GM19035 (cell line): ENCODE measurements around the gene CSKMT.
"Not testable (repeated sequence)": the region's sequence is repeated elsewhere in the genome, so short reads cannot be mapped to it uniquely, and the experiment has no call there.

Experiments
- ATAC-seq: cut with Tn5 transposase; IDR thresholded peaks from one replicate; pipeline ENCODE4 v1.9.1; 2021; ENCODE audit not compliant: unreplicated experiment

Gene CSKMT, protein sequence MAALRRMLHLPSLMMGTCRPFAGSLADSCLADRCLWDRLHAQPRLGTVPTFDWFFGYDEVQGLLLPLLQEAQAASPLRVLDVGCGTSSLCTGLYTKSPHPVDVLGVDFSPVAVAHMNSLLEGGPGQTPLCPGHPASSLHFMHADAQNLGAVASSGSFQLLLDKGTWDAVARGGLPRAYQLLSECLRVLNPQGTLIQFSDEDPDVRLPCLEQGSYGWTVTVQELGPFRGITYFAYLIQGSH

DNA sequence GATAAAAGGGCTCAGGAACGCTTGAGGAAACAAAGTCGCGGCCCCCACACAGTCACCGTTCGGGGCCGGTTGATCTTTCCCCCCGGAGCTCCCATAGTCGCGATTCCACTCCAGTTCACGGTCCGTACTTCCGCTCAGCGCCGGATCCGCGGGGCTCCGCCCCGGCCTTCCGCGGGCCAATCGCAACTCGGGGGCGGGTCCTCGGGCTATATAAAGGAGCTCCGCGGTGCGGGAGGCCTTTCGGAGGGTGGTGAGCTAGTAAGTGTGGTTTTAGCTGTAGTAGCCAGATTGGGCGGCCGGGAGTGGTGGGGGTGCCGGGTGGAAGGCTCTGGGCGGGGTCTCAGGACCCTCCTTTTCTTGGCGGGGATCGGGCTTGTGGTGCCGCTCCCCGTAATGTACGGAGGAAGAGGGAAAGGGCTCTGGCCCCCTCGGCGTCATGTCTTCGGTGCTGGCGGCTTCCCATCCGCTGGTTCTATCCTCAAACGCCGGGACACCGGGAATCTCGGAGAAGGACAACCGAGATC lies at the start of gene CSKMT, which contains the start of gene C11orf98:
Gene CSKMT, plus strand, starts transcription at position 238 of the 524 bp plus-strand sequence. CDS start 568 bp downstream, outside the sequence.
Gene C11orf98, minus strand, starts transcription at position 136 of the 524 bp plus-strand sequence. Its CDS starts 41 bp downstream, at position 95.
- peak; percentile 87 for ATAC-seq

DNA sequence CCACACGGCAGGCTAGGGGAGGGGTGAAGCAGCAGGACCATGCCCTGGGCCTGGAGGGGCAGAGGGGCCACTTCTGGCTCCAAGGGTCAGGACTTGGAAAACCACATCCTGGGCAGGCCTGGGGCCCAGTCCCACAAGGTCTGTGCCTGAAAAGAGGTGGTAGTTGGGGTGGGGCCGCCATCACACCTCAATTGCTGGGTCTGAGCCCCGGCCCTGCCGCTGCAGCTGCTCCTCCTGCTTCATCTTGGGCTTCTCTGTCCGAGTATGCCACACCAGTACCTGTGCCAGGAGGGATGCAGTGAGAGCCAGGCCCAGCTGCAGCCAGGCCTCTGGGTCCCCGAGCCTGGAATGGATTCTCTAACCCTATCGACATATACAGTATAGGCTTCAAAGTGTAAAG lies 49.6 kb upstream of the CSKMT start:
- no peak for ATAC-seq

DNA sequence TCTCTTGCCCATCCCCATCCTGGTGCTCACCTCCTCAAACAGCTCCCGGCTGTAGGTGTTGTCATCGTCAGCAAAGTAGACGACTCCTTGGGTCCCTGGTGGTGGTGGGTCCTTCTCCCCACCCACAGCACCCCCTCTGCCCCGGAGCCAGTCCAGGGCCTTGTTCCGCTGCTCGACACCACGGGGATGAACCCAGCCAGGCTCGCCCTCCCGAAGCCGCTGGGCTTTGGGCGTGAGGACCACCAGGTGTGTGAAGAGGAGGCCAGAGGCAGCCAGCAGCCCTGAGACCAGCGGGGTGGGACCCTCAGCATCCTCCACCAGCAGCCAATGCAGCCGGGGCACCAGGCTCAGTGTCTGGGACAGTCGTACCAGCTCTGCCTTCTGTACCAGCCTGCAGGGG lies 48.2 kb upstream of the CSKMT start:
- not testable (repeated sequence) for ATAC-seq

DNA sequence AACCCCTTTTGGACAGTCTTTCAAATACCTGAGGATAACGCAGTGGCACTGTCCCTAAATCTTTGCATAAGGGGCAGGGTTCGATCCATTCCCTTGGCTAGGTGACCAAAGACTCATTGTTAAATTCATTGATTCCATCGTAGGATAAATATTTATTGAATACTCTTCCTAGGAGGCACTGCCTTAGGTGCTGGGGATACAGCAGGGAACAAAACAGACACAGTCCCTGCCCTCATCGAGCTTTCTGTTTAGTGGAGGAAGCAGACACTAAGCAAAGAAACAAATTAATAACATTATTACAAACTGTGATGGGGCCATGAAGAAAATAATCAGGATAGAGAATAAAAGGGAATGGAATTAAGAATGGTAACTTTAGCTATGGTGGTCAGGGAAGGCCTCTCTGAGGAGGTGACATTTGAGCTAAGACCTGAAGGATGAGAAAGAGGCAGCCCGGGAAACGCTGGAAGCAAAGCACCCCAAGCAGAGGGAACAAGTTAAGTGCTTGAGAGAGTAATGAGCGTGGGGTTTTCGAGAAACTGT lies 44.0 kb upstream of the CSKMT start:
- no peak for ATAC-seq

DNA sequence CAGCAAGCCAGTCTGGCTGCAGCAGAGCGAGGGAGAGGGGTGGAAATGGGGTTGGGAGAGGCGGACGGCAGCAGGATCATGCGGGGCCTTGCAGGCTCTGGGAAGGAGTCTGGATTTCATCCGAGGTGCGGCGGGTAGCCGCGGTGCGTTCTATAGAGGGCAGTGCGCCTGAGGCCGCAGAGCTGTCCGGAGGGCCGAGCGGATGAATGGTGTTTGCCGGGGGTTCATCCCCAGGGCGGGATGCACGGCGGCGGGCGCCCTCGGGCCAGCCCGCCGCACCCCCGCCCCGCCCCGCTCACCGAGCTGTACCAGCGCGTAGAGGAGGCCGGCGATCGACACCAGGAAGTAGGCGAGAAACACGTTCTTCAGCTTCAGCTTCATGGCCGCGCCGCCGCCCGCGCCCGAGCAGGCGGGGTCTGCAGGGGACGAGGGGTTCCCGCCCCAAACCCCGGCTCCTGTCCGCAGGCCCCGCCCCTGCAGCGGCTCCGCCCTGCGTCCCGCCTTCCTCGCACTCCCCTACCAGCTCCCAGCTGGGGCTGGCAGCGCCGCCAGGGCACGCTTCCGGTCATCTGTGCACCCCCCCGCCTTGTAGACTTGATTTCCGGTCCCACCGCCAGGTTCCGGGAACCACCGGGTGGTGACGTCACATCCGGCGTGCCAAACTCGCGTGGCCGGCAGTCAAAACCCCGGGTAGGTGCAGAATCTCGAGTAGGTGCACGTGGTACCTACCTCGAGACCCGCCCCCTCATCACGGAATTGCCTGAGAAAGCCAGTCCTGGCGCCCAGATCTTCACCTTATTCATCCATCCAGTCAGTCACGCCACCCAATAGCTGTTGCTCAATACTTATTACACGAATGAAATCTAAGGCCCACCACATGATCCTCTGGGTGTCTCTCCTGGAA lies 43.3 kb upstream of the CSKMT start, which contains the start of gene B3GAT3:
Gene B3GAT3, minus strand, starts transcription at position 420 of the 904 bp plus-strand sequence. Its CDS starts 39 bp downstream, at position 381.
- ATAC-seq, result peak; percentile 97

DNA sequence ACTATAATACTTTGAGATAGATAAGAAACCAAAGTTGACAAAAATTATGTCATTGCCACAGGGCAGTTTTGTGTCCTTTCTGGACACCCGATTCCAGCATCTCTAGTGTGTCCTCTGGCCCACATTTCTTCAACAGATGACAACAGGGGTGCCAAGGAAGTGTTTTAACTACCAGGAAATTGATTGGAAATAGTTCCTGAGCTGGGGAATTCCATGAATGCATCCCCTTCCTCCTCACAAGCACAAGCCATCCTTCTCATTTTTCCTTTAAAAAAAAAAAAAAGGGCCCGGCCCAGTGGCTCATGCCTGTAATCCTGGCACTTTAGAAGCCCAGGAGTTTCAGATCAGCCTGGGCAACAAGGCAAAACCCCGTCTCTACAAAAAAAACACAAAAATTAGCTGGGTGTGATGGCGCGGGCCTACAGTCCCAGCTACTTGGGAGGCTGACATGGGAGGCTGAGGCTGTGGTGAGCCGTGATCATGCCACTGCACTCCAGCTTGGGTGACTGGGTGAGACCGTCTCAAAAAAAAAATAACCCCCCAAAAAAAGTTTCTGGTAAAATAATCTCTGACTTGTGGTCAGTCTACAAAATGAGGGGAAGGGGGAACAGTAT lies 42.5 kb upstream of the CSKMT start:
- no peak for ATAC-seq

DNA sequence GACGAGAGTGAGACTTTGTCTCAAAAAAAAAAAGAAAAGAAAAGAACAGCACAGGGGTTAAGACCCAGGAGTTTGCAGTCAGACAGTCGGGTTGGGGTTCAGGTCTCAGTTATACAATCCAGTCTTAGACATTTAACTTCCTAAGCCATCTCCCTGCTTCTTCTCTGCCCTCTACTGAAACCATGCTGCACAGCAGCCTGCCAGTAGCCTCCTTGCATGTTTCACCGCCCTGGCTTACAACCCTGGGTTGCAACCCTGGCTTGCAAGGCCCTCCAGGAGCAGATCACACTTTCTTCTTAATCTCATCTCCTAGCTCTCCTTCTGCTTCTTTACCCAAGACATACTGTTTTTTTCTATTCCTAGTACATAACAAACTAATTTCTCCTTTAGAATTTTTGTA lies 37.4 kb upstream of the CSKMT start:
- no peak for ATAC-seq

DNA sequence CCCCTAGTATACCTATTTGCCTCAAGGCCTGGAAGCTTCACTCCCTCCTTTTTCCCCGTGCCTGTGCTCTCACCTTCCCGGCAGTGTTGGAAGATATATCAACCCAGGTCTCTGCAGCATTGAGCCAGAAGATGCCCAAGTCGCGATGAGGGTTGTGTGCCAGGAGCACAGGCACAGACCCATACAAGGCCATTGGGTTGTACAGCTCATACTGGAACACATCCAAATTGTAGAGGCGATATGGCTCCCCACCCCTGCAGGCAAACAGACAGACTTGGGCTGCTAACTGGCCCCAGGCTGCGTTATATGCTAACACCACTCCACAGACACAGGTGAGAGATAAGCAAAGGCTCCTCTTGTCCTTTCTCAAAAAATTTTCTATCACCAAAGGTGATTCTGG lies 32.6 kb upstream of the CSKMT start:
- no peak for ATAC-seq

DNA sequence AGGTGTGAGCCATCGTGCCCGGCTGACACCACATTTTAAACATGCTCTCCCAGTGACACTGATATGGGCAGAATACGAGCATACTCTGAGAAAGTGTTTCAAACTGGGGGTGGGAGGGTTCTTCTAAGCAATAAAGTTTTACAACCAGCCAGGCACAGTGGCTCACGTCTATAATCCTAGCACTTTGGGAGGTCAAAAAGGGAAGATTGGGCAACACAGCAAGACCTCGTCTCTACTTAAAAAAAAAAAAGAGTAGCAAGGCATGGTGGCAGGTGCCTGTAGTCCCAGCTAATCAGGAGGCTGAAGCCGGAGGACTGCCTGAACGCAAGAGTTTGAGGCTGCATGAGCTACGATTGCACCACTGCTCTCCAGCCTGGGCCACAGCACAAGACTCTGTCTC lies 20.9 kb upstream of the CSKMT start:
- ATAC-seq, result no peak

DNA sequence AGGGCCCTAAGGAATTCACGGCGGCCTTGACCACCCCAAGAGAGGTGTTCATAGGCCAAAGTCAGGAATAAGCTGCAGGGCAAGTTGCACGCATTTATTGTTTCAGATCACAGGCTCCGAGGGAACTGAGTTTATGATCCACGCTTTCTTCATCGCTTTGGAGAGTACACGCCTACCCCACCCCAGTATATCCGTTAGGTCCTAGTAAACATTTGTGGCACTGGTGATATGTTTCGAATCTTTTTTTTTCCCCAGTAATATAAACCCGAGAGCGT lies 19.5 kb upstream of the CSKMT start:
- no peak for ATAC-seq

DNA sequence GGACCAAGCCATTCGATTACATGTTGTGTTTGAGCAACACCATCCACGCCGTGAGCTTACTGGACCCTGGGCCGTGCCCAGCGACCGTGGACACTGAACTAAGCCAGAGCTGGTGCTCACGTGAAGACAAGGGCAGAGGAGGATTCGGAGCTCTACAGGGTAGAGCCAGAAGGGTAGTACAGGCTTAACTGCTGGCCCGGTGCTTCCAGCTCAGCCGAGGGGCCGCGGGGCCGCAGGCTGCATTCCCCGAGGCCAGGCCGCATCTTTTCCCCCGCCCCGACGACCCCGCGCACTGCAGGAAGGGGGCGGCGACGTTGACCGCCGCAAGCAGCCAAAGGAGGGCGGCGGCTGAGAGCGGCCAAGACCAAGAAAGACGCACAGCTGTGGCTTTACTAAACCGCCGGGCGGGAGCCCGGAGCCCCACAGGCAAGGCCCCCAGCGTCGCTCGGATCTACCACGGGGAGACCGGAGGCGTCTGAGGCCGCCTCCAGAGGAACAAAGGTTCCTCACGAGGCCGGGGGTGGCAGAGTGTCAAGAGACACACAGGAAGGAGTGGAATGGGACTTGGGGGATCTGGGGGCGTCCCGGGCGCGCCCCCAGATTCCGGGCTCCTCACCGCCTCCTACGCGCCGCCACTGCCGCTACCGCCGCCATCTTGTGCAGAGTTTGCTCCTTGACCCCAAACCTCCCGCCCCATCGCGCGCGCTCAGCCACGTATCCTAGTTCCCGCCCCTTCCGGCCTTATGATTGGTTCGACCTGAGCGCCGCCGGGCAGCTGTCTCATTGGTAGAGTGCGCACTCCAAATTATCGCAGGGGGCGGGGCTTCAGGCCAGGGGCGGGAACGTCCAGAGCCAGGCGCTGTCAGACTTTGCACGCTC lies 18.9 kb upstream of the CSKMT start, which contains the start of gene GANAB:
Gene GANAB, minus strand, starts transcription at position 668 of the 879 bp plus-strand sequence. Its CDS starts 14 bp downstream, at position 654.
- ATAC-seq, result peak; percentile 97

DNA sequence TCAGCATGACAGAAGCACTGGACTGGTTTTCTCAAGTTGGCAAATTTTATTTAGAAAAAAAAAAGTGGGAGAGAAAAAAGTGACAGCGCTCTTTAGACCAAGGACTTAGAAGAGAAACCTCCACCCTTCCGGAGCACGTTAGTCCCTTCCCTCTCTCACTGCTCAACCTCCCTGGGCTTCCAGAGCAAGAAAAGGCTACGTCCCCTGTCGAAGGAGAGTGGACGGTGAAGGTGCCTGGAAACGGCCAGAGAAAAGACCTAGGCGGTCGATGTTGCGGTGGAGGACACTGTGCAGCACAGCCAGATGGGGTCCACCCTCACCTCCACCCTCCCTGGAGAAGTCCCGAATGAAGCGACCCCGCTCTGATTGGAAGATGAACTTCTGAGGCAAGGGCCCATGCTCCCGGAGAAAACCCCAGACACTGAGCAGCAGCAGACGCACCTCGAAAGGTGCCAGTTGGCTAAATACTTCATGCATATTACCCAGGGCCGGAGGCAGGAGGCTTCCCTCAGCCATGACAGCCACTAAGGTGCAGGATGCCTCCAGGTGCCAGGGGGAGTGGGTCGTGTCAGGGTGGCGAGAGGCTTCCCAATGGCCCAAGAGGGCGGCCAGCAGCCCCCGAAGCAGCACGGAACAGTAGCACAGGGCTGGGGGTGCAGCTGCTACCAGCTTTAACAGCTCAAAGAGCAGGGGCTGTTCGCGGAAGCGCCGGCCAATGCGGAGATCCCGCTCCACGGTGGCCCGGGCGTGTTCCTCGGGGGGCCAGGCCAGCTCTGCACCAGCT lies 18.1 kb upstream of the CSKMT start:
- no peak for ATAC-seq

DNA sequence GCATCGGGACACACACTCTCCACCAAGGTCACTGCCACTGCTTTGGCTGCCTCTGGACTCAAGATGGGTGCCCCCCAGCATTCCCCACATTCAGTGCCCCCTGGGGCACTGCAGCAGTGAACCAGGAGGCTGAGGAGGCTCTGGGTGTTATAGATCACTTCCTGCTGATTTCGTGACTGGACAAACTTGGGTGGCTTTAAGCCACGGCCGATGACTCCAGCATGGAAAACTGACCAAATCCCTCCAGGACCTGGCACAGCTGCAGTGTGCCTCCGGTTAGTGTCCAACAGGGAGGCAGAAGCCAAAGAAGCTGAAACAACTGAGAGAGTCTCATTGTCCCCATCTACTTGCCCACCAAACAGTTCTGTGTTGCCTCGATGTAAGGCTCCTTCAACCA lies 17.5 kb upstream of the CSKMT start:
- ATAC-seq, result no peak

DNA sequence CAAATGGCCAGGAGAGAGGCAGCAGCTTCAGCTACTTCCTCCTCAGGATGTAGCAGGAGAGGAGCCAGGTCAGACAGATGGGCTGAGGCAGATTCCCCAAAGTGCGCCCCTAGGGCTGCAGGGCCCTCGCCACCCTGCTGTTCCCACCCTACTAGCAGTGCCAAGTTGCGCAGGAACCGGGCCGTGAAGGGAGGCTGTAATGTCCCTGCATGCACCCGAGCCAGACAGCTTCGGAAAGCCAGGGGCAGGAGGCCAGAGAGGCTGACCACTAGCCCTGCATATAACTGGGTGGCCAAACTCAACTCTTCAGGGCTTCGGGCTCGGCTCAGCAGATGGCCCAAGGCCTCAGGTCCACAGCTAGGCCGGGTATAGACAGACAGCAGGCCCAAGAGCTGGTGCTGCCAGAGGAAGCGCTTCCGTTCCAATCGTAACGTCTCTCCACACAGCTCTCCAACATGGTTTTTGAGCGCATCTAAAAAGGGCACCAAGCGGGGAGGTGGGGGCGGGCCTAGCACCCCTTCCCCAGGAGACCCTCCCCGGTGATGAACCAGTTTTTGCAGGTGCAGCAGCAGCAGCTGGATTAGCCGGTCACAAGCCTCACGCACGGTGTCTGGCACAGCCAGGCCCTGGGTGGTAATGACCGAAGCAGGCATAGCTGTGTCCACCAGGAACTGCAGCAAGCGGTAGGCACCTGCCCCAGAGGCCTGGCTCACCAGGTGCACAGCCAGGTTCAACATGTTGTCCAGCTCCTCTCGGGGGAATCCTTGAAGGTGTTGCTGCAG lies 16.7 kb upstream of the CSKMT start:
- no peak for ATAC-seq

DNA sequence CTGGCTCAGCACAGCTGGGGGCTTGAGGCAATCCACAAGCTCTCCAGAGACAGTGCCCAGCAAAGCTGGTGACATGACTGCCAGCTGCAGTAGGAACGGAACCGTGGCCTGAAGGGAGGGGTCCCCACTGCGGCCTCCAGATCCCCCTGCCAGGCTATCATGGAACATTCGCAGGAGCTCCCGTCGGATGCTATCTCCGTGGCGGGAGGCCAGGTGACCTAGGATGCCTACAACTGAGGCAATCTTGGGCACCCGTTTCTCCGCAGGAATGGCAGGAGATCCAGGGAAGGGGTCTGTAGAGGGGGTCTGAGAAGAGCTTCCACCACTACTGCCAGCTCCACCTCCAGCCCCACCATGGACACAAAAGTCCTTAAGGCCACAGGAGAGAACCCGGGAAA lies 16.1 kb upstream of the CSKMT start:
- ATAC-seq, result no peak

DNA sequence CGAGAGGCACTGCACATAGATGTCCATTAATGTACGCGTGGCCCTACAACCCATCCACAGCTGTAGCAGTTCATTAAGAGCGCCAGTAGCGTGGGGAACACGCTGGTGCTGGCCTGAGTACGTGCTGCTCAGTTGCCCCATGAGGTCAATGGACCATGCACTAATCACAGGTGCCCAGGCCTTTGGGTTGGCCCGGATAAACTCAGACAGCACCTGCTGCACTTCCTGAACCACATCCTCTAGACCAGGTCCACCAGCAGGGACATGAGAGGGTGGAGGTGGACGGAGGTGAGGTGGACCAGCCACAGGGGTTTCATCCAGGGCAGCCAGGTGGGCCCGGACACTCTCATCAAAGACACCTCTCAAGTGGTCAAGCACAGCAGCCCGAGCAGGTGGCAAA lies 15.6 kb upstream of the CSKMT start:
- ATAC-seq, result no peak

DNA sequence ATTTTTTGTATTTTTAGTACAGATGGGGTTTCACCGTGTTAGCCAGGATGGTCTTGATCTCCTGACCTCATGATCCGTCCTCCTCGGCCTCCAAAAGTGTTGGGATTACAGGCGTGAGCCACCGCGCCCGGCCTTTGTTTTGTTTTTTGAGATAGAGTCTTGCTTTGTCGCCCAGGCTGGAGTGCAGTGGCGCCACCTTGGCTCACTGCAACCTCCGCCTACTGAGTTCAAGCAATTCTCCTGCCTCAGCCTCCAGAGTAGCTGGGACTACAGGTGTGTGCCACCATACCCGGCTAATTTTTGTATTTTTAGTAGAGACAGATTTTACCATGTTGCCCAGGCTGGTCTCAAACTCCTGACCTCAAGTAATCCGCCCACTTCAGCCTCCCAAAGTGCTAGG lies 14.8 kb upstream of the CSKMT start:
- ATAC-seq, result not testable (repeated sequence)

DNA sequence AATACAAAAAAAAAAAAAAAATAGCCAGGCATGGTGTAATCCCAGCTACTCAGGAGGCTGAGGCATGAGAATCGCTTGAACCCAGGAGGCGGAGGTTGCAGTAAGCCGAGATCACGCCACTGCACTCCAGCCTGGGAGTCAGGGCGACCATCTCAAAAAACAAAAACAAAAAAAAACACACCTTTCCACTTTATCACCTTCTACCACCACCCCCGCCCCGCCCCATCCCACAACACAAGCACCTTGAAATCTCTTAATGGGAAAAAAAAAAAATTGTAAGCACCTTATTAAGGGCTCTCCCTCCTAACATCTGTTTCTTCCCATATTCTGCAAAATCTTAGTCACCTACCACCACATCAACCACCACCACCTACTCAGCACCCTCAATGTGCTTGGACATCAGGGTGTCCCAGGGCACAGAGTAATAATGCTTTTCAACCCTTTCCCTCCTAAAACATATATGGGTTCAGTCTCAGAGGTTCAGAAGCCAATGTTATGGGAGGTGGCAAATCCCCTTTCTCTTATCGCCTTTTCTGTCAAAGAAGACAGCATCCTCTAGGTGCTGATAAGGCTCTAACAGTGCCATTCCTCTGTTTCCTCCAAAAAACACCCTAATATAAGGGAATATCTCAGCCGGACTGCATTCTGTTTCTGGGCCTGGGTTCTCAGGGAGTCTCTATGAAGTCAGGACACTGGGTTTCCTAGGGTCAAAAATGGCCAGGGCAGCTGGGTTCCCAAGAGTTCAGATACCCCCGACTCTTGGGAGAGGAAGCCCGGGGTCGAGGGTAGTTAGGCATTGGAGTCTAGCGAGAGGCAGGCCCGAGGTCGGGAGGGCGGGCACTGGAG lies 12.7 kb upstream of the CSKMT start:
- peak; percentile 35 for ATAC-seq
